GM12874 (cell line): ENCODE data around the gene SORCS2.

ENCODE experiments used
- TF ChIP-seq, protein P1 (sequence below): IDR thresholded peaks from 2 replicates; pipeline ENCODE4 v1.5.1; 2011; ENCODE audit warnings: low read depth, mild to moderate bottlenecking, control low read depth, low read length, moderate library complexity; ENCODE audit not compliant: insufficient read depth

SORCS2 gene

GRCh38 chr4:7607156-7607910 is 415.0 kb downstream of the SORCS2 start:
- TF ChIP-seq, protein P1, sequence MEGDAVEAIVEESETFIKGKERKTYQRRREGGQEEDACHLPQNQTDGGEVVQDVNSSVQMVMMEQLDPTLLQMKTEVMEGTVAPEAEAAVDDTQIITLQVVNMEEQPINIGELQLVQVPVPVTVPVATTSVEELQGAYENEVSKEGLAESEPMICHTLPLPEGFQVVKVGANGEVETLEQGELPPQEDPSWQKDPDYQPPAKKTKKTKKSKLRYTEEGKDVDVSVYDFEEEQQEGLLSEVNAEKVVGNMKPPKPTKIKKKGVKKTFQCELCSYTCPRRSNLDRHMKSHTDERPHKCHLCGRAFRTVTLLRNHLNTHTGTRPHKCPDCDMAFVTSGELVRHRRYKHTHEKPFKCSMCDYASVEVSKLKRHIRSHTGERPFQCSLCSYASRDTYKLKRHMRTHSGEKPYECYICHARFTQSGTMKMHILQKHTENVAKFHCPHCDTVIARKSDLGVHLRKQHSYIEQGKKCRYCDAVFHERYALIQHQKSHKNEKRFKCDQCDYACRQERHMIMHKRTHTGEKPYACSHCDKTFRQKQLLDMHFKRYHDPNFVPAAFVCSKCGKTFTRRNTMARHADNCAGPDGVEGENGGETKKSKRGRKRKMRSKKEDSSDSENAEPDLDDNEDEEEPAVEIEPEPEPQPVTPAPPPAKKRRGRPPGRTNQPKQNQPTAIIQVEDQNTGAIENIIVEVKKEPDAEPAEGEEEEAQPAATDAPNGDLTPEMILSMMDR = no peak

- TF ChIP-seq, protein P1 = no peak
These were observed 415.7 kb downstream of the SORCS2 start for GRCh38 chr4:7608046-7608445.

DNA sequence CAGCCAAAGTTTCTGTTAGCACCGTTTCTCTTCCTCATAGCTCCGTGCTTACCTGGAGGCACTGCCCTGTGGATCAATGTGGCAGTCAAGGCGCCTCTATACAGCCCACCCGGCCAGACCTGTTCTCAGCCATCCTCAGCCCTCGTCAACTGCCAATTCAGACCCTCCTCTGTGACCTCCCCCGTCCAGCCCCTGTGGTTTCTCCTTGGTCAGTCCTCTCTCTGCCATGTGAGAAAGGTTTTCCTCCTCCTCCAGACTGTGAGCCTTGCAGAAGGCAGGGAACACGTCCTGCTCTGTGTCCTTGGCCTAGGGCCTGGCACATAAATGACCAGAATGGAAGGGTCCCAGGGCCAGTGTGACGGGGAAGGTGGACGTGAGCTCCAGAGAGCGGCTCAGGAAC is 417.0 kb downstream of the SORCS2 start:
- TF ChIP-seq, protein P1 = no peak

DNA sequence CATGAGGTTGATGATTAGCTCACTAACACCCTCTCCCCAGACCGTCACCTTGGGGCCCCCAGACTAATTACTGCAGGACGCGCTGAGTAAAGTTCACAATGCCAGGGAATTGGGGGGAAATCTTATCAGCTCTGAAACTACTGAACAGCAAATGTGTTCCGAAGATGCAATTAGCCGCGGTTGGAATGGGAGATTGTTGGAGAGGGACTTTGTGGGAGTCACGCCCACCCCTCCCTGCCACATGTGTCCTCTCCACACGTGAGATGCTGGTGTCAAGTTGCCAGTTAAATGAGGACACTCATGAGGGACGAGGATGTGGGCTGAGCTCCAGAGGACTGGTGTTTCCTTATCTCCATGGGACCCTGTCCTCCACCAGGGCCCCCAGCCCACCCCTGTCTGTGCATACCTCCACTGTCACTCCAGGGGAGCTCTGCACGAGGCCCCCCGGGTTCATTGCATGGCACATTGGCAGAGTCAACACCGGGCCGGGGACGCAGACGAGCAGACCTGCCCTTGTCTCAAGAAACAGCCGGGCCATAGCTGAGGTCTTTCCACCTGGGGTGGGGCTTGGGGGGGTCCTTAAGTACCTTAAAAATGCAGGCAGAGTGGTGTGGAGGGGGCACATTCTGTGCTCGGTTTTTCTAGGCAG is 417.8 kb downstream of the SORCS2 start:
- TF ChIP-seq, protein P1 = no peak

DNA sequence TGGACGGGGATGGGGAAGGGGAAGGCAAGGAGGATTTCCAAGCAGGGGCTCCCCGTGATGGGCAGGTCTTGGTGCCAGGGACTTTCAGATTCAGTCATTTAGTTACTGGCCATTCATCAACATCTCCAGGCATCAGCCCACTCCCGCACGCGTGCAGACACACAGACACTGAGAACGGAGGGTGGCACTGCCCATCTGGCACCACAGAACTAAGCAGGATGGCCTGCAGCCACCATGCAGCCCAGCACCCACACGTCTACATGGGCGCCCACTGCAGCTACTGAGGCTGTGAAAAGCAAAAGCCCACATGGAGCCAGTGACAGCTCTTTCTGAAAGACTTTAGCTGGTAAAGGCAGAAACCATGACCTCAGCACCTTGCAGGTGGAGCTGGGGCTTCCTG is 418.5 kb downstream of the SORCS2 start:
- TF ChIP-seq, protein P1 = no peak

DNA sequence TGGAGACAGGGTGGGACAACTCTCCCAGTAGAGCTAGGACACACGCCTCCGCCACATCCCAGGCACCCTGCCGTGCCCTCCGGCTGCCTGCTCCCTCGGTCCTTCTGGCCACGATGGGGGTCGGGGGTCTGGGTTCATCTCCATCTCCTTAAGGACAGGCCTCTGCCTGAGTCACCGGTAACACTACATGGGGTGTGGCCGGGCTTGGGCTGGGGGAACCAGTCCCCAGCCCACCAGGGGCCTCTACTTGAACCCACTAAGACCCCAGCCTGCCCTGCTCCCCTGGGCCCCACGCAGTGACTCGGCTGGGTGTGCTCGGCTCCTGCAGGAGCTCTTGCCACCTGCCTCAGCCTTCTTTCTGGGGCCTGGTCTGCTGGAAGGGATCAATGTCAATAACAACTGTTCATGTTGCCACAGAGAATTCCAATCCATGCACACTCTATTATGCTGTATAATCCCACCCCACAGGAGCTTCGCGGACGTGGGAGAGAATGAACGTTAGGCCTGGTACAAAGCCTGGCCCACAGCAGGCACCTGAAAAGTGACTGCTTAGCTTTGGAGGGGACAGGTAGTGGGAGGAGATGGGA is 420.1 kb downstream of the SORCS2 start:
- TF ChIP-seq, protein P1 = no peak

GRCh38 chr4:7614350-7614949 is 422.1 kb downstream of the SORCS2 start:
- TF ChIP-seq, protein P1 = no peak
